ENCODE results near the gene PRKN. TPM values are rescaled to one million over a fixed set of nuclear protein-coding genes. Genes with fewer than 3 reads are reported as not detected.

PRKN gene
- total RNA-seq, 1 experiment from 2014 or later, result 2.0 TPM

DNA sequence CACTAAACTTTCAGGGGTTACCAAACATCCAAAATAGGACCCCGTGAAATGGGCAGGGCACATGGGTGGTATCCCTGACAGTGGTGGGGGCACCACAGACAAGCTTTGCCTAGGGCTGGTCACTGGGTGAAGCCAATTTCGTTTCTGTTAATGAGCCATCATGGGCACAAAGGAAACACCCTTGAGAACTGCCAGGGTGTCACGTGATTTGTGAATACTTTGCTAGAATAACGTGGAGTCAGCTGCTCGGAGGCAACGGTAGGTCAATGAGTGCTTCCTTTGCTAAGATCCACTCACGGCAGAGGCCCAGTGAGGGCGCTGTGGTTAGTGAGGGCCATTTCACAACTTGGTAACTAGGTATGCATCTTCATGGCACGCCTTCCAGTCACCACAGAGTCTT, 1366.0 kb downstream of the PRKN start:
- Mint-ChIP-seq H3K36me3 (ENCODE audit: insufficient read depth in 1 of 3, low read depth in 3 of 3) (peaks cover 3 to 14% (median 4%) of the 10 kb centered on the region in 3 experiments; a peak in 6 of 7 replicates), H3K4me3 (no peak overlapping the region), H3K27me3 (ENCODE audit: low read depth) (no peaks in the 10 kb centered on the region), H3K9me3 (peaks cover 10 to 15% of the 10 kb centered on the region in 2 experiments), H3K4me1 (peaks cover 3% of the 10 kb centered on the region in 2 experiments), H3K27ac (no peak overlapping the region)
- Histone ChIP-seq H4K8ac (replicated peaks; ENCODE audit: insufficient read length, low read depth, low read length) (no peak overlapping the region), H3K4me1 (ENCODE audit: insufficient read depth, low read length) (no peaks in the 10 kb centered on the region), H3K4me2 (ENCODE audit: insufficient read depth, insufficient read length, low read length) (no peak overlapping the region), H3K27me3 (ENCODE audit: insufficient read depth, low read length) (no peaks in the 10 kb centered on the region), H4K5ac (ENCODE audit: insufficient read length, low read depth, low read length) (no peak overlapping the region), H2BK120ac (ENCODE audit: low read depth, low read length, poor library complexity, severe bottlenecking) (no peak overlapping the region), H3K23ac (ENCODE audit: insufficient read length, low read depth, low read length) (no peak overlapping the region), H2BK15ac (ENCODE audit: low read depth, low read length) (no peak overlapping the region), H3K4ac (ENCODE audit: low read depth, low read length) (no peak overlapping the region), H3K9ac (ENCODE audit: extremely low read depth, insufficient read length, low read length) (no peak overlapping the region), H2AFZ (ENCODE audit: low read length) (no peak overlapping the region), H3K56ac (ENCODE audit: insufficient read length, low read depth, low read length) (no peak overlapping the region), H3T11ph (ENCODE audit: low read length) (no peak overlapping the region), H4K20me1 (ENCODE audit: control insufficient read depth, insufficient read depth, insufficient read length) (no peaks in the 10 kb centered on the region), H2BK12ac (ENCODE audit: insufficient read length, low read depth, low read length) (no peak overlapping the region), H3K18ac (ENCODE audit: insufficient read length, low read depth, low read length) (no peak overlapping the region), H3K9me3 (ENCODE audit: control insufficient read depth, low read depth, low read length) (no peaks in the 10 kb centered on the region), H3K14ac (ENCODE audit: insufficient read depth, low read length) (no peak overlapping the region), H2BK20ac (ENCODE audit: low read depth, low read length, poor library complexity, severe bottlenecking) (no peak overlapping the region), H4K91ac (ENCODE audit: insufficient read length, low read depth, low read length) (no peak overlapping the region), H3K23me2 (ENCODE audit: insufficient read length, low read depth, low read length, poor library complexity, severe bottlenecking) (no peaks in the 10 kb centered on the region), H2AK5ac (ENCODE audit: insufficient read length, low read length) (no peak overlapping the region), H3K79me1 (ENCODE audit: insufficient read depth, low read depth, low read length, poor library complexity, severe bottlenecking) (no peaks in the 10 kb centered on the region), H3K79me2 (ENCODE audit: insufficient read depth, low read length) (no peaks in the 10 kb centered on the region), H3K27ac (ENCODE audit: insufficient read length, low read depth, low read length) (no peak overlapping the region), H2BK5ac (ENCODE audit: insufficient read length, low read length) (no peak overlapping the region)
- no CpG with 5 or more reads among the region's 9 CpGs for WGBS (ENCODE audit: extremely low coverage, insufficient read length, low lambda C conversion rate)
- no peak for TF ChIP-seq CTCF (conservative IDR thresholded peaks at IDR 0.05)
- DNase-seq, result no peak
